Neuronal stem cell (in vitro differentiated cells): Measurements from ENCODE around the gene C11orf71. TPM values are rescaled to one million over a fixed set of nuclear protein-coding genes. Genes with fewer than 3 reads are reported as not detected.

Source experiments
- DNase-seq: peaks from one replicate; pipeline ENCODE4 v3.0.0-alpha.2; 2013; ENCODE audit warnings: low spot score
- H2AFZ ChIP-seq: one replicate; pipeline ENCODE4 v1.6.1; 2013; ENCODE audit warnings: mild to moderate bottlenecking, low read length, inconsistent platforms
- H2AK5ac ChIP-seq: 2 replicates; pipeline ENCODE4 v1.6.1; 2013; ENCODE audit warnings: low read depth, mild to moderate bottlenecking, inconsistent platforms, low read length, moderate library complexity, mixed read lengths
- H2BK120ac ChIP-seq: 2 replicates; pipeline ENCODE4 v1.6.1; 2013; ENCODE audit warnings: low read depth, mild to moderate bottlenecking, inconsistent platforms, low read length, moderate library complexity, mixed read lengths
- H2BK12ac ChIP-seq: one replicate; pipeline ENCODE4 v1.6.1; 2013; ENCODE audit warnings: low read length, inconsistent platforms
- H2BK15ac ChIP-seq: 2 replicates; pipeline ENCODE4 v1.6.1; 2013; ENCODE audit warnings: mild to moderate bottlenecking, low read length, inconsistent platforms, mixed read lengths
- H2BK5ac ChIP-seq: one replicate; pipeline ENCODE4 v1.6.1; 2013; ENCODE audit warnings: inconsistent platforms, mild to moderate bottlenecking, low read length, moderate library complexity
- H3K14ac ChIP-seq: one replicate; pipeline ENCODE4 v1.6.1; 2013; ENCODE audit warnings: low read length, inconsistent platforms
- H3K18ac ChIP-seq: 2 replicates; pipeline ENCODE4 v1.6.1; 2013; ENCODE audit warnings: low read length, inconsistent platforms
- H3K23ac ChIP-seq: 2 replicates; pipeline ENCODE4 v1.6.1; 2013; ENCODE audit warnings: low read depth, mild to moderate bottlenecking, mixed read lengths, low read length, inconsistent platforms; ENCODE audit not compliant: poor library complexity
- H3K27ac ChIP-seq: replicated peaks from 3 replicates; pipeline ENCODE4 v1.5.1; 2013; ENCODE audit warnings: low read length, inconsistent platforms
- H3K27me3 ChIP-seq, 3 experiments: 2 replicates each; pipeline ENCODE4 v1.6.1; 2013; ENCODE audit warnings: low read length in 3 of 3, mild to moderate bottlenecking in 2 of 3, inconsistent platforms in 1 of 3, low read depth in 1 of 3, mixed read lengths in 1 of 3, moderate library complexity in 1 of 3; ENCODE audit not compliant: control insufficient read depth in 3 of 3, insufficient read depth in 3 of 3
- H3K36me3 ChIP-seq, 2 donors: replicated peaks in 1 of 2; 2 replicates each; pipeline ENCODE4 v1.6.1; 2013; ENCODE audit warnings: low read length in 2 of 2; ENCODE audit not compliant: control insufficient read depth in 2 of 2, insufficient read depth in 2 of 2
- H3K4ac ChIP-seq: 2 replicates; pipeline ENCODE4 v1.6.1; 2013; ENCODE audit warnings: inconsistent platforms, mild to moderate bottlenecking, low read length, moderate library complexity
- H3K4me1 ChIP-seq, 2 donors: 1 replicate in 1 of 2; 2 replicates in 1 of 2; pipeline ENCODE4 v1.6.1; 2013; ENCODE audit warnings: low read length in 2 of 2, low read depth in 1 of 2; ENCODE audit not compliant: control insufficient read depth in 2 of 2, insufficient read depth in 1 of 2
- H3K4me2 ChIP-seq: one replicate; pipeline ENCODE4 v1.6.1; 2013; ENCODE audit warnings: mild to moderate bottlenecking, low read length, inconsistent platforms; ENCODE audit not compliant: insufficient read depth, poor library complexity, severe bottlenecking
- H3K4me3 ChIP-seq, 2 donors: 2 replicates each; pipeline ENCODE4 v1.5.1; 2013; ENCODE audit warnings: low read length in 2 of 2, mild to moderate bottlenecking in 2 of 2, inconsistent platforms in 1 of 2, moderate library complexity in 1 of 2
- H3K79me1 ChIP-seq: one replicate; pipeline ENCODE4 v1.6.1; 2013; ENCODE audit warnings: low read depth, mild to moderate bottlenecking, inconsistent platforms, low read length, moderate library complexity
- H3K9ac ChIP-seq: one replicate; pipeline ENCODE4 v1.6.1; 2013; ENCODE audit warnings: mild to moderate bottlenecking, low read depth, low read length, inconsistent platforms; ENCODE audit not compliant: poor library complexity
- H3K9me3 ChIP-seq, 2 donors: replicated peaks in 1 of 2; 2 replicates each; pipeline versions ENCODE3 to v1.6.1; 2013; ENCODE audit warnings: low read length in 2 of 2, mild to moderate bottlenecking in 2 of 2, inconsistent platforms in 1 of 2, low read depth in 1 of 2, mixed read lengths in 1 of 2, moderate library complexity in 1 of 2; ENCODE audit not compliant: control insufficient read depth in 2 of 2, insufficient read depth in 1 of 2
- H4K8ac ChIP-seq: one replicate; pipeline ENCODE4 v1.6.1; 2013; ENCODE audit warnings: low read depth, mild to moderate bottlenecking, inconsistent platforms, low read length, moderate library complexity
- H4K91ac ChIP-seq: one replicate; pipeline ENCODE4 v1.6.1; 2013; ENCODE audit warnings: low read length, low read depth, mild to moderate bottlenecking, inconsistent platforms; ENCODE audit not compliant: poor library complexity
- WGBS, 2 donors: extraction: QIAGEN DNeasy Blood & Tissue Kit; methylation state at CpG; one replicate each; pipeline ENCODE4 v1.1.7; 2013; ENCODE audit warnings: missing lambda C conversion rate in 2 of 2, mixed read lengths in 1 of 2; ENCODE audit not compliant: insufficient read length in 2 of 2, insufficient replicate concordance in 1 of 2; ENCODE audit errors: extremely low coverage in 2 of 2; 5-methylcytosine and 5-hydroxymethylcytosine counted together
- polyA plus RNA-seq, 2 experiments: library from polyadenylated mRNA; stranded (reverse); fragments of 200-250 nt; gene quantifications; one replicate each; pipeline ENCODE4 v1.2.3, GENCODE V29; 2013

The C11orf71 gene
- 10.4 TPM for polyA plus RNA-seq (2013, experiment 1 of 2)
- 9.8 TPM for polyA plus RNA-seq (2013, experiment 2 of 2)

GRCh38 chr11:114400216-114400914 lies at the start of gene C11orf71, which contains the start of gene RBM7:
Gene C11orf71 (minus strand): TSS chr11:114400511. CDS start chr11:114400331, 180 bp downstream.
Gene RBM7 (plus strand): TSS chr11:114400666. CDS start chr11:114400672, 6 bp downstream.
- Histone ChIP-seq H3K27me3 (no peaks in the 10 kb centered on the region), H2BK15ac (peak within 1 kb of the TSS; percentile 73), H3K4me3 (peak within 1 kb of the TSS; percentile 85 to 95), H2AFZ (peak within 1 kb of the TSS; percentile 90), H4K8ac (peak within 1 kb of the TSS; percentile 94), H3K79me1 (no peaks in the 10 kb centered on the region), H3K9ac (peak within 1 kb of the TSS; percentile 97), H3K4me1 (peaks cover 2 to 4% of the 10 kb centered on the region in 2 donors), H4K91ac (no peak within 1 kb of the TSS), H3K27ac (peak within 1 kb of the TSS; percentile 96), H2BK12ac (peak within 1 kb of the TSS; percentile 26), H3K18ac (peak within 1 kb of the TSS; percentile 99), H3K4ac (no peak within 1 kb of the TSS), H2BK5ac (peak within 1 kb of the TSS; percentile 97), H2BK120ac (peak within 1 kb of the TSS; percentile 35), H3K14ac (peak within 1 kb of the TSS; percentile 67), H3K23ac (peak within 1 kb of the TSS; percentile 76), H3K4me2 (peak within 1 kb of the TSS; percentile 77), H3K36me3 (peaks cover 0 to 29% of the 10 kb centered on the region in 2 donors), H2AK5ac (peak within 1 kb of the TSS; percentile 85), H3K9me3 (no peaks in the 10 kb centered on the region)
- DNase-seq, result peak; percentile 94
- WGBS, 2 donors, result no CpG with 5 or more reads among the region's 65 CpGs

GRCh38 chr11:114449845-114450244 lies 49.5 kb upstream of the C11orf71 start:
- Histone ChIP-seq H3K4ac (no peak overlapping the region), H2AFZ (no peak overlapping the region), H3K23ac (no peak overlapping the region), H2BK15ac (no peak overlapping the region), H3K14ac (no peak overlapping the region), H2BK5ac (no peak overlapping the region), H3K4me1 (no peaks in the 10 kb centered on the region), H2BK12ac (no peak overlapping the region), H3K79me1 (no peaks in the 10 kb centered on the region), H3K4me2 (no peak overlapping the region), H3K27me3 (no peaks in the 10 kb centered on the region), H4K91ac (no peak overlapping the region), H3K18ac (no peak overlapping the region), H3K9me3 (no peaks in the 10 kb centered on the region), H3K27ac (no peak overlapping the region), H3K9ac (no peak overlapping the region), H3K4me3 (no peak overlapping the region), H4K8ac (no peak overlapping the region), H3K36me3 (peaks cover 4 to 33% of the 10 kb centered on the region in 2 donors), H2AK5ac (no peak overlapping the region), H2BK120ac (no peak overlapping the region)
- DNase-seq, result no peak
- WGBS, 2 donors, result no CpG with 5 or more reads among the region's 6 CpGs

GRCh38 chr11:114448749-114449482 lies 48.6 kb upstream of the C11orf71 start:
- no peak overlapping the region for H3K27ac ChIP-seq
- no peak overlapping the region for H3K4ac ChIP-seq

GRCh38 chr11:114447892-114448291 lies 47.6 kb upstream of the C11orf71 start:
- no peak overlapping the region for H4K8ac ChIP-seq
- peaks cover 4 to 33% of the 10 kb centered on the region in 2 donors for H3K36me3 ChIP-seq
- H2AK5ac ChIP-seq, result no peak overlapping the region
- no peak overlapping the region for H2BK120ac ChIP-seq
- no peaks in the 10 kb centered on the region for H3K27me3 ChIP-seq
- H3K4ac ChIP-seq, result no peak overlapping the region
- no peak overlapping the region for H2AFZ ChIP-seq
- WGBS, 2 donors, result no CpG with 5 or more reads among the region's 3 CpGs
- H3K27ac ChIP-seq, result no peak overlapping the region
- H4K91ac ChIP-seq, result no peak overlapping the region
- H2BK12ac ChIP-seq, result no peak overlapping the region
- no peaks in the 10 kb centered on the region for H3K79me1 ChIP-seq
- DNase-seq, result no peak
- H2BK15ac ChIP-seq, result no peak overlapping the region
- no peak overlapping the region for H3K4me3 ChIP-seq
- H3K18ac ChIP-seq, result no peak overlapping the region
- H3K23ac ChIP-seq, result no peak overlapping the region
- H3K9me3 ChIP-seq, result no peaks in the 10 kb centered on the region
- H3K14ac ChIP-seq, result no peak overlapping the region
- H3K9ac ChIP-seq, result no peak overlapping the region
- no peak overlapping the region for H3K4me2 ChIP-seq
- H2BK5ac ChIP-seq, result no peak overlapping the region
- no peaks in the 10 kb centered on the region for H3K4me1 ChIP-seq

More at GRCh38 chr11:114448749-114449482, 48.6 kb upstream of the C11orf71 start:
- H3K18ac ChIP-seq, result no peak overlapping the region
- no peak overlapping the region for H4K91ac ChIP-seq
- no peak overlapping the region for H2BK15ac ChIP-seq
- no peak overlapping the region for H3K4me2 ChIP-seq
- no peak overlapping the region for H2BK12ac ChIP-seq
- H3K27me3 ChIP-seq, result no peaks in the 10 kb centered on the region
- H3K4me3 ChIP-seq, result no peak overlapping the region
- H3K9me3 ChIP-seq, result no peaks in the 10 kb centered on the region
- no CpG with 5 or more reads among the region's 2 CpGs for WGBS, 2 donors
- no peak overlapping the region for H3K23ac ChIP-seq
- H2BK5ac ChIP-seq, result no peak overlapping the region
- no peaks in the 10 kb centered on the region for H3K4me1 ChIP-seq
- no peaks in the 10 kb centered on the region for H3K79me1 ChIP-seq
- peaks cover 4 to 33% of the 10 kb centered on the region in 2 donors for H3K36me3 ChIP-seq
- H2AK5ac ChIP-seq, result no peak overlapping the region
- H3K14ac ChIP-seq, result no peak overlapping the region
- no peak overlapping the region for H3K9ac ChIP-seq
- H4K8ac ChIP-seq, result no peak overlapping the region
- no peak overlapping the region for H2BK120ac ChIP-seq
- no peak overlapping the region for H2AFZ ChIP-seq
- DNase-seq, result no peak
